ENCODE results near the gene THAP8.

GRCh38 chr19:36061367-36061766 is 7.3 kb upstream of the THAP8 start:
- TF ChIP-seq CTCF (IDR thresholded peaks at IDR 0.05) (no peak), POLR2A (IDR thresholded peaks at IDR 0.05) (no peak)
